ENCODE measurements around the gene NAGLU.

DNA sequence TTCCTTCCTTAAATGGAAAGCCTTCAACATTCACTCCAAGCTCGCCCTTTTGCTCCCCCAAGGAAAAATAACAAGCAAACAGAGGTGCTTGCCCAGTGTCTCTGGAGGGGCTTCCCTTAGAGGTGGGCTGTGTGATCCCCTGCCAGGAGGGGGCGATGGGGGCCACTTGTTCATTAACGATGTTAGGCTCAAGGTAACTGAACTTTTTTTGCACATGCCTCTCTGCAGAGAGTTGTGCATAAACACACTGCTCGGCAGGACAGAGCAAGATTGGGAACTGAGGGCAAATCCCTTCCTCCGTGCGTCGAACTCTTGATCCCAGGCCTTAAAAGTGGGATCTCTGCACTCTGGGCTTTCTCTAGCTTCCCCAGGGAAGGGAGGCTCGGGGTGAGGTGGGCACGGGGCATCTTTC is 15.5 kb upstream of the NAGLU start:
- no peak for TF ChIP-seq POLR2AphosphoS5 (IDR thresholded peaks at IDR 0.05; ENCODE audit: borderline replicate concordance, low read depth, low read length)
- TF ChIP-seq EZH2 (IDR thresholded peaks at IDR 0.05) = no peak
